Mesendoderm (in vitro differentiated cells): Measurements from ENCODE around the gene TMEM131.

ENCODE experiments used
- DNase-seq: peaks from one replicate; pipeline ENCODE4 v3.0.0; 2013
- H2AK5ac ChIP-seq: 2 replicates; pipeline ENCODE4 v1.6.1; 2013; ENCODE audit warnings: low read length, inconsistent platforms
- H2BK120ac ChIP-seq: 2 replicates; pipeline ENCODE4 v1.6.1; 2013; ENCODE audit warnings: low read depth, mild to moderate bottlenecking, low read length, moderate library complexity, mixed read lengths
- H2BK15ac ChIP-seq: replicated peaks from 2 replicates; pipeline ENCODE4 v1.6.1; 2013; ENCODE audit warnings: low read depth, mild to moderate bottlenecking, moderate library complexity
- H2BK5ac ChIP-seq: 2 replicates; pipeline ENCODE4 v1.6.1; 2013; ENCODE audit warnings: low read length, inconsistent platforms
- H3K18ac ChIP-seq: 2 replicates; pipeline ENCODE4 v1.6.1; 2013; ENCODE audit warnings: mild to moderate bottlenecking, low read length, mixed read lengths
- H3K23ac ChIP-seq: one replicate; pipeline ENCODE4 v1.6.1; 2013; ENCODE audit warnings: low read length
- H3K27ac ChIP-seq: 2 replicates; pipeline ENCODE4 v1.5.1; 2013; ENCODE audit warnings: low read depth, mild to moderate bottlenecking, inconsistent platforms, low read length, moderate library complexity
- H3K27me3 ChIP-seq: 2 replicates; pipeline ENCODE4 v1.6.1; 2013; ENCODE audit warnings: low read length, control low read depth, mild to moderate bottlenecking, inconsistent platforms; ENCODE audit not compliant: insufficient read depth, poor library complexity
- H3K36me3 ChIP-seq: 2 replicates; pipeline ENCODE4 v1.6.1; 2013; ENCODE audit warnings: low read length, inconsistent platforms; ENCODE audit not compliant: control insufficient read depth, insufficient read depth
- H3K4ac ChIP-seq: one replicate; pipeline ENCODE4 v1.6.1; 2013; ENCODE audit warnings: low read depth, mild to moderate bottlenecking, low read length, moderate library complexity
- H3K4me1 ChIP-seq: 2 replicates; pipeline ENCODE4 v1.6.1; 2013; ENCODE audit warnings: low read depth, low read length, inconsistent platforms; ENCODE audit not compliant: control insufficient read depth
- H3K4me2 ChIP-seq: 2 replicates; pipeline ENCODE4 v1.6.1; 2013; ENCODE audit warnings: low read length
- H3K4me3 ChIP-seq: 2 replicates; pipeline ENCODE4 v1.5.1; 2013; ENCODE audit warnings: mild to moderate bottlenecking, low read length
- H3K56ac ChIP-seq: one replicate; pipeline ENCODE4 v1.6.1; 2013; ENCODE audit warnings: low read length
- H3K79me1 ChIP-seq: 2 replicates; pipeline ENCODE4 v1.6.1; 2013; ENCODE audit warnings: low read length, inconsistent platforms
- H3K79me2 ChIP-seq: 2 replicates; pipeline ENCODE4 v1.6.1; 2013; ENCODE audit warnings: mild to moderate bottlenecking, low read length; ENCODE audit not compliant: control insufficient read depth, insufficient read depth
- H3K9ac ChIP-seq: 2 replicates; pipeline ENCODE4 v1.6.1; 2013; ENCODE audit warnings: low read length, inconsistent platforms
- H4K5ac ChIP-seq: one replicate; pipeline ENCODE4 v1.6.1; 2013; ENCODE audit warnings: low read length
- H4K8ac ChIP-seq: one replicate; pipeline ENCODE4 v1.6.1; 2013; ENCODE audit warnings: low read depth, mild to moderate bottlenecking, control low read depth, low read length, moderate library complexity
- WGBS: extraction: QIAGEN DNeasy Blood & Tissue Kit; methylation state at CpG from one replicate; pipeline ENCODE4 v1.1.7; 2013; ENCODE audit warnings: low lambda C conversion rate, missing lambda C conversion rate; ENCODE audit not compliant: insufficient coverage; ENCODE audit errors: extremely low coverage; 5-methylcytosine and 5-hydroxymethylcytosine counted together

The TMEM131 gene

GRCh38 chr2:97913846-97914245, 81.9 kb downstream of the TMEM131 start:
- no peak for DNase-seq
- Histone ChIP-seq H3K4ac (no peak overlapping the region), H3K27ac (no peak overlapping the region), H3K4me1 (no peaks in the 10 kb centered on the region), H3K79me2 (peaks cover 8% of the 10 kb centered on the region), H3K4me2 (no peak overlapping the region), H2BK120ac (no peak overlapping the region), H3K9ac (no peak overlapping the region), H3K27me3 (no peaks in the 10 kb centered on the region), H3K36me3 (no peaks in the 10 kb centered on the region), H3K18ac (no peak overlapping the region), H3K23ac (no peak overlapping the region), H2AK5ac (no peak overlapping the region), H3K4me3 (no peak overlapping the region), H3K56ac (no peak overlapping the region), H3K79me1 (peaks cover 10% of the 10 kb centered on the region), H2BK5ac (no peak overlapping the region), H4K8ac (no peak overlapping the region), H2BK15ac (no peak overlapping the region), H4K5ac (no peak overlapping the region)
- no CpG with 5 or more reads among the region's 2 CpGs for WGBS

- DNase-seq, result no peak
- H3K56ac ChIP-seq, result no peak overlapping the region
- no peak overlapping the region for H3K18ac ChIP-seq
- H2BK120ac ChIP-seq, result no peak overlapping the region
- H3K4ac ChIP-seq, result no peak overlapping the region
- no peak overlapping the region for H3K23ac ChIP-seq
- H3K79me1 ChIP-seq, result peaks cover 12% of the 10 kb centered on the region
- H3K4me2 ChIP-seq, result no peak overlapping the region
- H2AK5ac ChIP-seq, result no peak overlapping the region
- H3K9ac ChIP-seq, result no peak overlapping the region
- H3K27ac ChIP-seq, result no peak overlapping the region
- no peaks in the 10 kb centered on the region for H3K36me3 ChIP-seq
- WGBS, result no CpG with 5 or more reads among the region's 1 CpG
- no peaks in the 10 kb centered on the region for H3K27me3 ChIP-seq
- no peak overlapping the region for H2BK5ac ChIP-seq
- H4K5ac ChIP-seq, result no peak overlapping the region
- H3K4me1 ChIP-seq, result no peaks in the 10 kb centered on the region
- no peak overlapping the region for H3K4me3 ChIP-seq
- peaks cover 4% of the 10 kb centered on the region for H3K79me2 ChIP-seq
- H4K8ac ChIP-seq, result no peak overlapping the region
- no peak overlapping the region for H2BK15ac ChIP-seq
Observed at GRCh38 chr2:97911922-97912575, 83.7 kb downstream of the TMEM131 start.

GRCh38 chr2:97911206-97911921, 84.4 kb downstream of the TMEM131 start:
- H2BK5ac ChIP-seq, result no peak overlapping the region
- peaks cover 12% of the 10 kb centered on the region for H3K79me1 ChIP-seq
- peaks cover 2% of the 10 kb centered on the region for H3K79me2 ChIP-seq
- H3K4ac ChIP-seq, result no peak overlapping the region
- no peak for DNase-seq
- no peak overlapping the region for H2AK5ac ChIP-seq
- no peak overlapping the region for H3K4me2 ChIP-seq
- H3K9ac ChIP-seq, result no peak overlapping the region
- H3K18ac ChIP-seq, result no peak overlapping the region
- no peak overlapping the region for H2BK15ac ChIP-seq
- no peak overlapping the region for H4K5ac ChIP-seq
- H3K27ac ChIP-seq, result no peak overlapping the region
- H4K8ac ChIP-seq, result no peak overlapping the region
- H3K27me3 ChIP-seq, result no peaks in the 10 kb centered on the region
- WGBS, result no CpG with 5 or more reads among the region's 4 CpGs
- no peaks in the 10 kb centered on the region for H3K4me1 ChIP-seq
- H3K4me3 ChIP-seq, result no peak overlapping the region
- no peak overlapping the region for H2BK120ac ChIP-seq
- no peak overlapping the region for H3K23ac ChIP-seq
- no peaks in the 10 kb centered on the region for H3K36me3 ChIP-seq
- no peak overlapping the region for H3K56ac ChIP-seq

GRCh38 chr2:97910403-97911205, 85.1 kb downstream of the TMEM131 start:
- no peaks in the 10 kb centered on the region for H3K4me1 ChIP-seq
- no peak overlapping the region for H3K4ac ChIP-seq
- peaks cover 2% of the 10 kb centered on the region for H3K79me2 ChIP-seq
- no peak for DNase-seq
- H3K27me3 ChIP-seq, result no peaks in the 10 kb centered on the region
- H3K27ac ChIP-seq, result no peak overlapping the region
- H2BK5ac ChIP-seq, result no peak overlapping the region
- H3K56ac ChIP-seq, result no peak overlapping the region
- H3K79me1 ChIP-seq, result peaks cover 12% of the 10 kb centered on the region
- H3K23ac ChIP-seq, result no peak overlapping the region
- H4K5ac ChIP-seq, result no peak overlapping the region
- H3K4me2 ChIP-seq, result no peak overlapping the region
- no peak overlapping the region for H3K18ac ChIP-seq
- H3K36me3 ChIP-seq, result no peaks in the 10 kb centered on the region
- H3K9ac ChIP-seq, result no peak overlapping the region
- no peak overlapping the region for H2BK15ac ChIP-seq
- no peak overlapping the region for H2AK5ac ChIP-seq
- no peak overlapping the region for H4K8ac ChIP-seq
- no peak overlapping the region for H3K4me3 ChIP-seq
- no peak overlapping the region for H2BK120ac ChIP-seq
- no CpG with 5 or more reads among the region's 9 CpGs for WGBS

GRCh38 chr2:97908208-97908676, 87.5 kb downstream of the TMEM131 start:
- Histone ChIP-seq H2AK5ac (no peak overlapping the region), H2BK15ac (no peak overlapping the region), H3K4me1 (no peaks in the 10 kb centered on the region), H3K36me3 (no peaks in the 10 kb centered on the region), H3K56ac (no peak overlapping the region), H2BK120ac (no peak overlapping the region), H3K9ac (no peak overlapping the region), H3K4me3 (no peak overlapping the region), H4K8ac (no peak overlapping the region), H4K5ac (no peak overlapping the region), H3K27ac (no peak overlapping the region), H3K18ac (no peak overlapping the region), H3K4ac (no peak overlapping the region), H3K79me1 (peaks cover 8% of the 10 kb centered on the region), H3K27me3 (no peaks in the 10 kb centered on the region), H3K79me2 (no peaks in the 10 kb centered on the region), H2BK5ac (no peak overlapping the region), H3K4me2 (no peak overlapping the region), H3K23ac (no peak overlapping the region)
- no CpG with 5 or more reads among the region's 6 CpGs for WGBS
- DNase-seq, result no peak
